Measurements from ENCODE around the gene PTOV1.

The PTOV1 gene

GRCh38 chr19:49805822-49806619 lies 44.9 kb upstream of the PTOV1 start:
- Mint-ChIP-seq H3K36me3 (ENCODE audit: low read depth) (peaks cover 16% of the 10 kb centered on the region), H3K27me3 (ENCODE audit: low read depth, poor library complexity) (peaks cover 9% of the 10 kb centered on the region), H3K27ac (no peak overlapping the region), H3K4me3 (no peak overlapping the region), H3K9me3 (no peaks in the 10 kb centered on the region), H3K4me1 (peaks cover 52% of the 10 kb centered on the region)
- no peak for TF ChIP-seq CTCF (IDR thresholded peaks at IDR 0.05)
- DNase-seq, result no peak

- Mint-ChIP-seq H3K27me3 (ENCODE audit: low read depth, poor library complexity) (peaks cover 9% of the 10 kb centered on the region), H3K27ac (no peak overlapping the region), H3K9me3 (no peaks in the 10 kb centered on the region)
Measured at GRCh38 chr19:49806620-49806959, 44.4 kb upstream of the PTOV1 start.

GRCh38 chr19:49807058-49807903 lies 43.7 kb upstream of the PTOV1 start:
- no peak for TF ChIP-seq CTCF (IDR thresholded peaks at IDR 0.05)
- no peak overlapping the region for H3K4me3 Mint-ChIP-seq
- no peak overlapping the region for H3K27ac Mint-ChIP-seq

More at GRCh38 chr19:49806620-49806959, 44.4 kb upstream of the PTOV1 start:
- Mint-ChIP-seq H3K4me3 (no peak overlapping the region), H3K4me1 (peaks cover 47% of the 10 kb centered on the region), H3K36me3 (ENCODE audit: low read depth) (peaks cover 16% of the 10 kb centered on the region)
- TF ChIP-seq CTCF (IDR thresholded peaks at IDR 0.05), result no peak
- DNase-seq, result no peak

GRCh38 chr19:49807904-49808675 lies 42.9 kb upstream of the PTOV1 start:
- peaks cover 9% of the 10 kb centered on the region for H3K27me3 Mint-ChIP-seq (ENCODE audit: low read depth, poor library complexity)
- H3K4me1 Mint-ChIP-seq, result peaks cover 48% of the 10 kb centered on the region
- H3K36me3 Mint-ChIP-seq (ENCODE audit: low read depth), result peaks cover 16% of the 10 kb centered on the region
- H3K4me3 Mint-ChIP-seq, result peak overlapping the region; percentile 20
- no peak overlapping the region for H3K27ac Mint-ChIP-seq
- no peak for DNase-seq
- no peak for TF ChIP-seq CTCF (IDR thresholded peaks at IDR 0.05)
- H3K9me3 Mint-ChIP-seq, result no peaks in the 10 kb centered on the region

More at GRCh38 chr19:49807058-49807903, 43.7 kb upstream of the PTOV1 start:
- Mint-ChIP-seq H3K4me1 (peaks cover 48% of the 10 kb centered on the region), H3K27me3 (ENCODE audit: low read depth, poor library complexity) (peaks cover 9% of the 10 kb centered on the region), H3K9me3 (no peaks in the 10 kb centered on the region), H3K36me3 (ENCODE audit: low read depth) (peaks cover 16% of the 10 kb centered on the region)
- no peak for DNase-seq

- DNase-seq, result peak; percentile 99
- peaks cover 47% of the 10 kb centered on the region for H3K4me1 Mint-ChIP-seq
- peak overlapping the region; percentile 55 for H3K27ac Mint-ChIP-seq
- peaks cover 7% of the 10 kb centered on the region for H3K27me3 Mint-ChIP-seq (ENCODE audit: low read depth, poor library complexity)
- H3K9me3 Mint-ChIP-seq, result no peaks in the 10 kb centered on the region
- peaks cover 9% of the 10 kb centered on the region for H3K36me3 Mint-ChIP-seq (ENCODE audit: low read depth)
- no peak for TF ChIP-seq CTCF (IDR thresholded peaks at IDR 0.05)
- peak overlapping the region; percentile 85 for H3K4me3 Mint-ChIP-seq
Measured at GRCh38 chr19:49808711-49809159, 42.2 kb upstream of the PTOV1 start.

Measured in nephron progenitor cell (in vitro differentiated cells).